ENCODE results near the gene NUP43.
"Not testable (repeated sequence)": the region's sequence is repeated elsewhere in the genome, so short reads cannot be mapped to it uniquely, and the experiment has no call there.

Gene NUP43, protein sequence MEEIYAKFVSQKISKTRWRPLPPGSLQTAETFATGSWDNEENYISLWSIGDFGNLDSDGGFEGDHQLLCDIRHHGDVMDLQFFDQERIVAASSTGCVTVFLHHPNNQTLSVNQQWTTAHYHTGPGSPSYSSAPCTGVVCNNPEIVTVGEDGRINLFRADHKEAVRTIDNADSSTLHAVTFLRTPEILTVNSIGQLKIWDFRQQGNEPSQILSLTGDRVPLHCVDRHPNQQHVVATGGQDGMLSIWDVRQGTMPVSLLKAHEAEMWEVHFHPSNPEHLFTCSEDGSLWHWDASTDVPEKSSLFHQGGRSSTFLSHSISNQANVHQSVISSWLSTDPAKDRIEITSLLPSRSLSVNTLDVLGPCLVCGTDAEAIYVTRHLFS

GRCh38 chr6:149746147-149746946, at the start of gene NUP43:
TSS of gene NUP43 (minus strand) at chr6:149746529. CDS start at chr6:149746495, 34 bp downstream.
- peak; percentile 93 for DNase-seq (ENCODE audit: low spot score)

GRCh38 chr6:149783551-149783950, 37.2 kb upstream of the NUP43 start:
- no peak for DNase-seq (ENCODE audit: low spot score)

DNA sequence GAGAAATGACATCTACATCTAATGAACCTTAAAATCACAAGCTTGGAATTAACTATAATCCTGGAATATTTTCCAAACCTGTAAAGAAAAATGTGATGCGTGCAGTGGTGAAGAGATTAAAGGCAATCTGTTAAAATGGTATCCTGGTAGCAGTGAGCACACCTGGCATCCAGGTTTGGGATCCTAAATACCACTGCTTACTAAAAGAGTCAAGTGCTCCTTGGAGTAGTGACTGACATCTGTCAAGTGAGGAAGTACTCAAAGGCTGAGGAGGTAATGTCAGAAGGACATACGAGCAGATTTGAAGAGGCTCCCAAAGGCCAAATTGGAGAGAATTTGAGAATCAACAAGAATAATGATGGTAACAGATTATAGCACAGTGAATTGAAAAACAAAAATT, 36.0 kb upstream of the NUP43 start:
- DNase-seq (ENCODE audit: low spot score), result no peak

- DNase-seq (ENCODE audit: low spot score), result no peak
Observed at GRCh38 chr6:149781715-149782114, 35.4 kb upstream of the NUP43 start.

DNA sequence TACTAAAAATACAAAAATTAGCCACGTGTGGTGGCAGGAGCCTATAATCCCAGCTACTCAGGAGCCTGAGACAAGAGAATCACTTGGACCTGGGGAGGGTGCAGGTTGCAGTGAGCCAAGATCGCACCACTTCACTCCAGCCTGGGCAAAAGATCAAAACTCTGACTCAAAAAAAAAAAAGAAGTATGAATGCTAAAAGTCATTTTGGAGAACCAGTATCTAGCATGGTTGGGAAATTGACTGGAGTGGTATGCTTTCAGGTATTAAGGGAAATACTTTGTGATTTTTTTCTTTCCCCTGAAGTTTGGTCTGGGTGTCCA, 33.3 kb upstream of the NUP43 start:
- DNase-seq (ENCODE audit: low spot score), result no peak

GRCh38 chr6:149777624-149778023, 31.3 kb upstream of the NUP43 start:
- no peak for DNase-seq (ENCODE audit: low spot score)

DNA sequence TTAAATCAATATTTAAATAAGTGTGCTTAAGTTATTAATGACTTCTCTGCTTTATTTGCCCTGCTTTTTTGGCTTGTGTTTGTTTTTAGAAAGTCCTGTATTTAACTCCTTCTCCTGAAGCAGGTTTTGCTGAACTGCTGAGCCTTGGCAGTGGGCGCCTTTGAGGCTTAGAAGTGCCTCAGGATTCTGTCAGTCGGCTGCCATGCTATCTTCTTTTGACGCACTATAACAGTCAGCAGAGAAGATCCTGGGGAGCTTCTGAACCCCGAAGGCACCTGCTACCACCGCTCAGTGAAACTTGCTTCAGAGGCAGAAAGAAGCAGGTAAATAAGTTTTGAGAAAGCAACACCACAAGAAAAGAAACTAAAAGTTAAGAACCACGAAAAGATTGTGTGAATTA, 25.6 kb upstream of the NUP43 start:
- no peak for DNase-seq (ENCODE audit: low spot score)

DNA sequence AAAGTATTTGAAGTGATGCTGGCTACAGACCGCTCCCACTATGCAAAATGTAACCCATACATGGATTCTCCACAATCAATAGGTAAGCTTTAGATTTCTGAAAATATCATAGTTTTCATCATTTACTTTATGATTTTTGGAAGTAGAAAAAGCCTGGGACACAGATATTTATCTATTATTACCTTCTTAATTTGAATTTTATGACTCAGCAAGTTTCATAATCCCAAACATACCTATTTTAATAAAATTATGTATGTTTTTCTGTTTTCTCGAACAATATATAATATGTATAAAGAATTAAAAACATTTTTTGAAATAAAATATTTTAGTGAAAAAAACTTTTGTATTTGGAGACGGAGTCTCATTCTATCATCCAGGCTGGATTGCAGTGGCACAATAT, 24.9 kb upstream of the NUP43 start:
- no peak for DNase-seq (ENCODE audit: low spot score)

GRCh38 chr6:149769676-149770075, 23.3 kb upstream of the NUP43 start:
- no peak for DNase-seq (ENCODE audit: low spot score)

DNA sequence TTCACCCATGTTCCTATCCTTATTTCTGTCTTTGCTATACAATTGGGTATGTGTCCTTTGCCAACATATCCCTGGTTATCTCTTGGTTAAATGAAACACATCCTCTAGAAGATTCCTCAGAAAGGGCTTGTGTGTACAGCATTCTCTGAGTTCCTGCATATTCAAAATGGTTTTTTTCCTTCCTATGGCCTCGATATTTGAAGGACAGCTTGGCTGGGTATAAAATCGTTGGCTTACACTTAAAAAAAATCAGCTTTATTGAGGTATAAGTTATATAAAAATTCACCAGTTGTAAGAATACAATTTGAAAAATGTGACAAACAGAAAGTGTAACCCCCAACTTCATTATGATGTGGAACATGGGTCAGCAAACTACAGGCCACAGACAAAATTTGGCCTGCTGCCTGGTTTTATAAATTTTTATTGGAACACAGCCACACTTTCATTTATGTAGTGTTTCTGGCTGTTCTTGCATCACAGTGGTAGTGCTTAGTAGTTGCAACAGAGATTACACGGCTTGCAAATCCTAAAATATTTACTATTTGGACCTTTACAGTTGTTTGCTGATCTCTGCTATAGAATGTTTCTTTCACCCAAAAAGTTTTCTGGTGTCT, 19.9 kb upstream of the NUP43 start:
- DNase-seq (ENCODE audit: low spot score), result no peak

DNA sequence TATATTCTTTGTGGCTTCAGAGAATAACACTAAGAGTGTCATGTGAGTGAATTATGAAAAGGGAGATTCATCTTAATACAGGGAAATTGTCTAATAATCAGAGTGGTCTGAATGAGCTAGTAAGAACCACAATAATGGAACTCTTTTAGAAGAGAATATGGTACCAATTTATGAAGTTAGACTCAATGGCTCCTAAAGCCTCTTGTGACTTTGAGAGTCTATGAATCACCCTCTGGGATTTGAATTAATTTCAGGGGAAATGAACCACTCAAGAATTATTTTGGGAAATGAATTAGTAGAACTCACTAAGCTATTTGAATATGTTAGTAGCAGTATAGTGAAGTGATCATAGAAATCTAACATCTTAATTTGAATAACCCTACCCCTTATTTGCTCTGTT, 17.5 kb upstream of the NUP43 start:
- no peak for DNase-seq (ENCODE audit: low spot score)

DNA sequence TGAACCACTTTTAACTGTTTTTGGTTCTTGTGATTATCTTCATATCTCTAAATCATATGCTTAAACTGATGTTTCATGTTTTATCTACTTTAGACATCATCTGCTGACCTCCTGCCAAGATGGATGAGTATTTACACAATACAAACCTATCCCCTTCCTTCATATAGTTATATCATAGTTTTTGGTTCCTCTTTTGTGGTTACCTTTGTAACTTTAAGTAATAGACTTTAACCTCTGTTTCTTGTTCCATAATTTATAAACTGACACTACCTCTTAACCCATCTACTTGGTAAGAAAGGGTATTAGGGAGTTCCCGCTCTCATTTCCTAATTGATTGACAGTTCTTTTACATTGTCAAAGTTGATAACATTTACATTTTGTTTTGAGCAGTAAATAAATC, 15.1 kb upstream of the NUP43 start:
- no peak for DNase-seq (ENCODE audit: low spot score)

DNA sequence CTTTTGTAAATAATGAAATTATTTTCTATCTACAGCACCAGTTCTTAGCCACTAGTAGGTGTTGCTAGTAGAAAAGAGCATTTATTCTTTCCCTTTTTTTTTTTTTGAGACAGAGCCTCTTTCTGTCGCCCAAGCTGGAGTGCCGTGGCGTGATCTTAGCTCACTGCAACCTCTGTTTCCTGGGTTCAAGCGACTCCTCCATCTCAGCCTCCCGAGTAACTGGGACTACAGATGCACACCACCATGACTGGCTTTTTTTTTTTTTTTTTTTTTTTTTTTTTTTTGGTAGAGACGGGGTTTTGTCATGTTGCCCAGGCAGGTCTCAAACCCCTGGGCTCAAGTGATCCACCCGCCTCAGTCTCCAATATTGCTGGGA, 9.9 kb upstream of the NUP43 start:
- no peak for DNase-seq (ENCODE audit: low spot score)

DNA sequence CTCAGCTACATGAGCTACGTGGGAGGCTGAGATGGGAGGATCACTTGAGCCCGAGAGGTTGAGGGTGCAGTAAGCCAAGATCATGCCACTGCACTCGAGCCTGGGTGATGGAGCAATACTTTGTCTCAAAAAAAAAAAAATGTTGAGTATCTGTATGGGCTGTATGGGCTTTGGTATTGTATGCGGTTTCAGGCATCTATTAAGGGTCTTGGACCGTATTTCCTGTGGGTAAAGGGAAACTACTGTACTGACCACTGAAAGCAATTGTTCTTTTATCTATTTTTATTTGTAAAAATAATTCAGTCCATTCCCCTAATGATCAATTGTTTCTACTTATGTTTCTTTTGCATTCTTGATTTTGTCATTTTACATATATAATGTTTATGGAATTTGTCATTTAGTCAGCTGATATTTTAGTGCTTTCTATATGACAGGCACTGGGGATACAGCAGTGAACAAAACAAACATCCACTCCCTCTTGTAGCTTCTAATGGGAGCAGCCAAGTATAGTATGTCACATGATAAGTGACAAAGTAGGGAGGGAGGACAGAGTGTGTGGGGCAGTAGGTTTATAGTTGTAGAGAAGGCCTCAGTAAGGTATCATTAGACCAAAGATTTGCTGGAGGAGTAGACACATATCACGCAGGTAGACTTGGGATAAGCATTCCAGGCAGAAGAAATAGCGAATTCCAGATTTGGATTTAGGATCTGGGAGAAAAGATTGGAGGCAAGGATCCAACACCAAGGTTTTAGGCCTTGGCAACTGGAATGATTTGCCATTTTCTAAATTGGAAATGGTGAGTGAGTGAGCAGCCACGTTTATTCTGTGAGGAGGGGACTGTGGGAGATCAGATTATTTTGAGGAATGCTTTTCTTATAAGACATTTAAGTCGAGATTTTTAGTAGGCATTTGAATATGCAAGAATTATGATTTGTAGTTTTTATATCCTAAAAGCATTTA, 9.3 kb upstream of the NUP43 start:
- no peak for DNase-seq (ENCODE audit: low spot score)

- no peak for DNase-seq (ENCODE audit: low spot score)
Observed at GRCh38 chr6:149754548-149754947, 8.2 kb upstream of the NUP43 start.

- DNase-seq (ENCODE audit: low spot score), result not testable (repeated sequence)
Observed at GRCh38 chr6:149753374-149753637, 7.0 kb upstream of the NUP43 start.

DNA sequence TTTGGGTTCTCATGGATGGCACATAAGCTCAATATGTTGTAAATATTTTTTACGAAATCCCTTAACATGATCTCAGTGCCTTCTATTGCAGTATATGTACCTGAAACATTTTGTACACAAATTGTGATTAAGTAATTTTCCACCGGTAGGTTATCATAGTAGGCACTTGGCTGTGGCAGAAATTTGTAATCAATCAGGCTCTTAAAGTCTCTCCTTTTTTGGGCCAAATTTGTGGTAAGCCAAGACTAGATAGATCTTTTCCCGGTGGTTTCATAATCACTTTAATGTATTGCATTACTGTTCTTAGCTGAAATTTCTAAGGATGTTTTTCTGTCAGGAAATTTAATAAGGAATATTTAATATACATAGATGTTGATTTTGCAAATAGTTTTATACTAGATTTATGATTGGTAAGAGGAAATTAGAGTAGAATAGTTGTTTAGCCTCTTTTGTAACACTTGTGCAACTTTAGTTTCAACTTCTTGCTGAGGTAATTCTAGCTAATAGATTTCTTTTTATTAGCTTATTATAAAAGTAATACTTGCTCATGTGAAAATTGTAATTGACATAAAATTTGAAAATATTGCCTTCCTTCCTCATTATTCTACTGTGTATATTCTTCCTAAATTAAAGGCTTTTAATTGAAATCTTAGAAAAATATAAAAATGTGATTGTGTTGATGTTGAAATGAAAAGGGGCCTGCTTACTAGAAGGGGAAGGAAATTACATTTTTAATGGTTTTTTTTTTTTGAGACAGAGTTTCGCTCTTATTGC, 6.5 kb upstream of the NUP43 start:
- DNase-seq (ENCODE audit: low spot score), result no peak

DNA sequence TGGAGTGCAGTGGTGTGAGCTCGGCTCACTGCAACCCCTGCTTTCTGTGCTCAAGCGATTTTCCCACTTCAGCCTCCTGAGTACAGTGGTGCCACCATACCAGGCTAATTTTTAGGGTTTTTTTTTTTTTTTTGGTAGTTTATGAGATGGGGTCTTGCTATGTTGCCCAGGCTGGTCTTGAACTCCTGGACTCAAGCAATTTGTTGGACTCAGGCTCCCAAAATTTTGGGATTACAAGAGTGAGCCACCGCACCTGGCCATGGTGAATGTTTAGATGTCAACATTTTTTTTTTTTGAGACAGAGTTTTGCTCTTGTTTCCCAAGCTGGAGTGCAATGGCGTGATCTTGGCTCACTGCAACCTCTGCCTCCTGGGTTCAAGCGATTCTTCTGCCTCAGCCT, 5.6 kb upstream of the NUP43 start:
- DNase-seq (ENCODE audit: low spot score), result not testable (repeated sequence)

GRCh38 chr6:149751239-149751638, 4.9 kb upstream of the NUP43 start:
- no peak for DNase-seq (ENCODE audit: low spot score)

- DNase-seq (ENCODE audit: low spot score), result peak; percentile 65
Observed at GRCh38 chr6:149750136-149750609, 3.8 kb upstream of the NUP43 start.

DNA sequence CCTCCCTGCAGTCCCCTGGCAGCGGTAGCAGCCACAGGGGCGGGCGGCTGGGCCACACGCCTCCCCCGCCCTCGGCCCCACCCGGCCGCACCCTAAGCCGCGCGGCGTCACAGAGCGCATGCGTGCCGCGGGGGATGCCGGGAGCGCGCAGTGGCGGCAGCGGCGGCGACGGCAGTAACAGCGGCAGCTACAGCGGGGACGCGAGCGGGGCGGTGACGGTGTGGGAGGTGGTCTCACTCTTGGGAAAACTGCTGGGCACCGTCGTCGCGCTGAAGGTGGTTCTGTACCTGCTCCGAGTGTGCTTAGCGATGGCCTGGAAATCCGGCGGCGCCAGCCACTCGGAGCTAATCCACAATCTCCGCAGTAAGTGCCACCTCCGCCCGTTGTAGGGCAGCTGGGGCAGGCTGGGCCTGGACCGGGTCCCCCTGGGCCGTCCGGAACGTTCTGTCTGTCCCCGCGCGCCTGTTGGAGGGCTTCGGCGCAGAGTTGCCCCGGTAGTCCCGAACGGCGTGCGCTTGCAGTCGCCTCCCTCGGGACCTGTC, 3.3 kb upstream of the NUP43 start, which contains the start of gene PCMT1:
TSS of gene PCMT1 (plus strand) at position 148 of the 542 bp plus-strand sequence. CDS start at position 309, 161 bp downstream.
- DNase-seq (ENCODE audit: low spot score), result peak; percentile 97
